HepG2 (cell line): Measurements from ENCODE around the gene SARNP.

Experiments used
- CTCF ChIP-seq: sonication (generic); formaldehyde crosslinking; IDR thresholded peaks from 2 replicates; pipeline ENCODE4 v1.5.0; 2020; ENCODE audit warnings: mild to moderate bottlenecking, missing genetic modification reagents, moderate library complexity
- SIN3A ChIP-seq: IDR thresholded peaks from 2 replicates; pipeline ENCODE4 v1.6.1; 2011; ENCODE audit warnings: low read depth, mild to moderate bottlenecking, control low read depth, low read length, borderline replicate concordance

GRCh38 chr12:55723516-55724225, 93.9 kb downstream of the SARNP start:
- TF ChIP-seq CTCF (CRISPR knock-in tag) = no peak
- no peak for TF ChIP-seq SIN3A
